B cell (primary cell): ENCODE data around the gene ST6GALNAC2. TPM values are rescaled to one million over a fixed set of nuclear protein-coding genes. Genes with fewer than 3 reads are reported as not detected.
A peak's percentile ranks its signal among the peaks of the same experiment; 100 is the strongest.

Source experiments
- ATAC-seq: fragments of 200-7000 bp; cut with Tn5 transposase; one replicate; pipeline ENCODE4 v1.10.0; 2021; ENCODE audit warnings: low read depth, mild to moderate bottlenecking, moderate number of reproducible peaks, moderate library complexity
- CTCF ChIA-PET: fragments of 350-600 bp; sonication (Branson Sonifier 250); formaldehyde crosslinking; loops from one replicate; lab custom pipeline; 2021; ENCODE audit warnings: antibody characterized with exemption, inconsistent platforms; lab: Charles Lee
- POLR2A ChIA-PET: fragments of 350-600 bp; sonication (Branson Sonifier 250); formaldehyde crosslinking; loops from one replicate; lab custom pipeline; 2021; ENCODE audit warnings: antibody characterized with exemption; lab: Charles Lee
- DNase-seq: peaks from one replicate; pipeline ENCODE4 v3.0.0; 2013
- H2AFZ ChIP-seq: 2 replicates; pipeline ENCODE4 v1.6.1; 2012; ENCODE audit warnings: mild to moderate bottlenecking, low read depth, low read length; ENCODE audit not compliant: insufficient read depth, poor library complexity, severe bottlenecking
- H3K27ac ChIP-seq, 2 donors: 1 replicate in 1 of 2; 2 replicates in 1 of 2; pipeline ENCODE4 v1.5.1; 2012 to 2013; ENCODE audit warnings: low read length in 2 of 2, mild to moderate bottlenecking in 2 of 2, moderate library complexity in 1 of 2
- H3K27me3 ChIP-seq, 4 experiments: fragments of 200-600 bp in 1 of 4; sonication (generic) in 1 of 4; replicated peaks in 1 of 4; 1 replicate in 2 of 4; 2 replicates in 2 of 4; pipeline versions ENCODE4 v1.6.1 to v1.7.0; 2013 to 2016; ENCODE audit warnings: low read length in 3 of 4, mild to moderate bottlenecking in 2 of 4, mixed read lengths in 1 of 4, moderate library complexity in 1 of 4; ENCODE audit not compliant: insufficient read depth in 4 of 4, control insufficient read depth in 3 of 4; ENCODE audit errors: control extremely low read depth in 1 of 4
- H3K36me3 ChIP-seq, 2 experiments: replicated peaks in 1 of 2; 1 replicate in 1 of 2; 2 replicates in 1 of 2; pipeline versions ENCODE4 v1.6.1 to v1.7.1; 2013; ENCODE audit warnings: low read length in 1 of 2; ENCODE audit not compliant: insufficient read depth in 2 of 2, control insufficient read depth in 1 of 2; ENCODE audit errors: control extremely low read depth in 1 of 2, extremely low read depth in 1 of 2
- H3K4me1 ChIP-seq, 2 donors: fragments of 200-600 bp in 1 of 2; sonication (generic) in 1 of 2; 1 replicate in 1 of 2; 2 replicates in 1 of 2; pipeline versions ENCODE4 v1.5.1 to v1.6.1; 2013 to 2017; ENCODE audit warnings: low read length in 2 of 2; ENCODE audit not compliant: control insufficient read depth in 2 of 2, insufficient read depth in 2 of 2
- H3K4me2 ChIP-seq: replicated peaks from 2 replicates; pipeline ENCODE3; 2012; ENCODE audit warnings: mild to moderate bottlenecking, low read depth, low read length; ENCODE audit not compliant: poor library complexity, severe bottlenecking
- H3K4me3 ChIP-seq, 5 experiments: fragments of 200-600 bp in 1 of 5; sonication (generic) in 1 of 5; 1 replicate in 3 of 5; 2 replicates in 2 of 5; pipeline versions ENCODE4 v1.5.1 to v1.7.0; 2011 to 2016; ENCODE audit warnings: low read length in 4 of 5, mild to moderate bottlenecking in 4 of 5, low read depth in 2 of 5, control low read depth in 1 of 5, moderate library complexity in 1 of 5; ENCODE audit not compliant: insufficient read depth in 1 of 5; ENCODE audit errors: control extremely low read depth in 1 of 5, extremely low read depth in 1 of 5
- H3K79me2 ChIP-seq: fragments of 200-600 bp; sonication (generic); one replicate; pipeline ENCODE4 v1.6.0; 2016; ENCODE audit warnings: low read length; ENCODE audit not compliant: control insufficient read depth, insufficient read depth
- H3K9ac ChIP-seq: fragments of 200-600 bp; sonication (generic); 2 replicates; pipeline ENCODE4 v1.6.1; 2017; ENCODE audit warnings: mild to moderate bottlenecking, low read length, moderate library complexity
- H3K9me3 ChIP-seq, 3 donors: one replicate each; pipeline versions ENCODE4 v1.6.1 to v1.7.1; 2013; ENCODE audit warnings: low read length in 2 of 3; ENCODE audit not compliant: control insufficient read depth in 2 of 3, insufficient read depth in 1 of 3; ENCODE audit errors: control extremely low read depth in 1 of 3
- H4K20me1 ChIP-seq: 2 replicates; pipeline ENCODE4 v1.6.0; 2012; ENCODE audit warnings: mild to moderate bottlenecking, low read length; ENCODE audit not compliant: insufficient read depth, control insufficient read depth, poor library complexity, severe bottlenecking
- H3K27ac Mint-ChIP-seq: one replicate; pipeline ENCODE4 v1.8.0; 2021; ENCODE audit warnings: mixed read lengths
- H3K27me3 Mint-ChIP-seq: one replicate; pipeline ENCODE4 v1.8.0; 2021; ENCODE audit warnings: mixed read lengths
- H3K4me1 Mint-ChIP-seq: one replicate; pipeline ENCODE4 v1.8.0; 2021; ENCODE audit warnings: mixed read lengths
- H3K4me3 Mint-ChIP-seq: one replicate; pipeline ENCODE4 v1.8.0; 2021; ENCODE audit warnings: mixed read lengths
- H3K9me3 Mint-ChIP-seq: one replicate; pipeline ENCODE4 v1.8.0; 2022; ENCODE audit warnings: mixed read lengths; ENCODE audit not compliant: insufficient read depth
- EZH2 ChIP-seq: IDR thresholded peaks from 2 replicates; pipeline ENCODE4 v1.6.1; 2012; ENCODE audit warnings: borderline replicate concordance, low read depth, mild to moderate bottlenecking, moderate library complexity, low read length; ENCODE audit not compliant: insufficient read depth, poor library complexity, severe bottlenecking
- WGBS: methylation state at CpG from one replicate; pipeline ENCODE4 v1.1.5; 2013; ENCODE audit warnings: missing lambda C conversion rate; ENCODE audit not compliant: insufficient coverage; 5-methylcytosine and 5-hydroxymethylcytosine counted together
- intact Hi-C: fragments of 100-400 bp; cut with micrococcal nuclease; formaldehyde crosslinking; loops from one replicate; pipeline ENCODE4 v1.10.0; 2022
- polyA plus RNA-seq: library from polyadenylated mRNA; depleted of rRNA; stranded (reverse); fragments of >200 nt; gene quantifications from 2 replicates; pipeline ENCODE4 v1.2.3, GENCODE V29; 2012
- total RNA-seq, 2 donors: library from RNA; stranded (reverse); fragments of 120-200 nt in 1 of 2; gene quantifications; 1 replicate in 1 of 2; 2 replicates in 1 of 2; pipeline versions ENCODE4 v1.2.3 to v1.2.4, GENCODE V29; 2013 to 2022
- TF ChIP-seq, protein P1 (sequence below): fragments of 200-600 bp; IDR thresholded peaks from one replicate; pipeline ENCODE4 v1.8.0; 2022; ENCODE audit warnings: antibody characterized with exemption, mild to moderate bottlenecking

The ST6GALNAC2 gene
- total and polyA plus RNA-seq, 2 donors (not counting 1 experiment from before 2014, with no cell fraction given): 0.58 to 2.7 TPM

DNA sequence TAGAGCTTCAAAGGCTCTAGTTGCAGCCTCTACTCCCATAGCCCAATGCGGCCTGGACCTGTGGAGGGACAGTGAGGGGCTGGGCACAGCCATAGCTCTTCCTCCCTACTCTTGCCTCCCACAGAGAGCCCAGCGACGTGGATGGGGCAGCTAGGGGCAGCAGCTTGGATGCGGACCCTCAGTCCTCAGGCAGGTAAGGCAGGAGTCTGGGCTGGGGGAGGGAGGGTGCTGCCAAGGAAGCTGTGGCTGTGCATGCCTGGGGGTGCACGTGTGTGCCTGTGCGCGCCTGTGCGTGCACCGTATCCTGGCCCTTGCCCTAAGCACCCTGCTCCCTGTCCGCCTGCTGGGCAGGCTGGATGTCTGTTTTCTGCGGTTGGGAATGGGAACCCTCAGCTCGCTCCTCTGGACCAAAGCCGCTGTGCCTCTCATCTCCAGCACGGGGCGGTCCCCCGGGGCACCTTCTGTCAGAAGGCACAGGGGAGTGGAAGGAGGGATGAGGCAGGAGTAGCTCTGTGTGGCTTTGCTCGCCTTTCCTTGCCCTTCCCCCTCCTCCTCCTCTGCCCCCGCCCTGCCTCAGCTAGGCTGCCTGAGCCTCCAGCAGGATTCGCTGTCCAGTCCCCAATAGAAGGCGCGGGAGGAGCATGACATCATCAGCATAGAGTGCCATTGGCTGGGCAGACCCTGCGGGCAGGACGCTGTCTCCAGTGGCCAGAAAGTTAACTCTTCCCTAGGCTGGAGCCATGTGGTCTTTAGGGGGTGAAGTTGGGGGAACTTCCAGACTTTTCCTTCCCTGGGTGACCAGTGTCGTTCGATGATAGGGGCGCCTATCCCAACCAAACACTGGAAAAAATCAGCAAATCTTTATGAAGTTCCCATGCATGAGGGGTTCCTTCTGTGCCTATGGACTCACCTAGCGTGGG, 45.0 kb downstream of the ST6GALNAC2 start:
- Histone ChIP-seq H3K9ac (no peak overlapping the region), H3K27ac (no peak overlapping the region), H2AFZ (no peak overlapping the region), H3K4me1 (peaks cover 15 to 27% of the 10 kb centered on the region in 2 donors), H3K4me2 (peak overlapping the region; percentile 43), H4K20me1 (peaks cover 10% of the 10 kb centered on the region), H3K9me3 (peaks cover 0 to 6% (median 0%) of the 10 kb centered on the region in 3 donors), H3K79me2 (peaks cover 13% of the 10 kb centered on the region), H3K36me3 (peaks cover 0 to 3% of the 10 kb centered on the region in 2 experiments), H3K27me3 (peaks cover 0 to 46% (median 20%) of the 10 kb centered on the region in 4 experiments), H3K4me3 (no peak overlapping the region)
- 13% methylated on average over 18 of the region's 27 CpGs for WGBS
- TF ChIP-seq EZH2: no peak
- TF ChIP-seq, protein P1, sequence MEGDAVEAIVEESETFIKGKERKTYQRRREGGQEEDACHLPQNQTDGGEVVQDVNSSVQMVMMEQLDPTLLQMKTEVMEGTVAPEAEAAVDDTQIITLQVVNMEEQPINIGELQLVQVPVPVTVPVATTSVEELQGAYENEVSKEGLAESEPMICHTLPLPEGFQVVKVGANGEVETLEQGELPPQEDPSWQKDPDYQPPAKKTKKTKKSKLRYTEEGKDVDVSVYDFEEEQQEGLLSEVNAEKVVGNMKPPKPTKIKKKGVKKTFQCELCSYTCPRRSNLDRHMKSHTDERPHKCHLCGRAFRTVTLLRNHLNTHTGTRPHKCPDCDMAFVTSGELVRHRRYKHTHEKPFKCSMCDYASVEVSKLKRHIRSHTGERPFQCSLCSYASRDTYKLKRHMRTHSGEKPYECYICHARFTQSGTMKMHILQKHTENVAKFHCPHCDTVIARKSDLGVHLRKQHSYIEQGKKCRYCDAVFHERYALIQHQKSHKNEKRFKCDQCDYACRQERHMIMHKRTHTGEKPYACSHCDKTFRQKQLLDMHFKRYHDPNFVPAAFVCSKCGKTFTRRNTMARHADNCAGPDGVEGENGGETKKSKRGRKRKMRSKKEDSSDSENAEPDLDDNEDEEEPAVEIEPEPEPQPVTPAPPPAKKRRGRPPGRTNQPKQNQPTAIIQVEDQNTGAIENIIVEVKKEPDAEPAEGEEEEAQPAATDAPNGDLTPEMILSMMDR: no peak
- ChIA-PET CTCF (interaction anchor here (0.5 to 3.6 kb wide), 3 partner anchors 12 to 529 kb away, joined by 3 to 18 read pairs (median 11); no protein-coding TSS in a partner anchor), POLR2A (interaction anchor here (0.6 to 1.0 kb wide), 3 partner anchors 12 to 881 kb away, joined by 3 to 7 read pairs (median 4); no protein-coding TSS in a partner anchor)
- peak; percentile 38 for DNase-seq
- intact Hi-C loops: no loop called here
- Mint-ChIP-seq H3K4me1 (peaks cover 18% of the 10 kb centered on the region), H3K27me3 (peaks cover 41% of the 10 kb centered on the region), H3K9me3 (no peaks in the 10 kb centered on the region), H3K27ac (no peak overlapping the region), H3K4me3 (no peak overlapping the region)
- peak; percentile 46 for ATAC-seq
